Nephron progenitor cell (in vitro differentiated cells): ENCODE data around the gene CD68.

Experiments used
- DNase-seq: peaks from one replicate; pipeline ENCODE4 v3.0.0; 2021
- H3K27ac Mint-ChIP-seq: 2 replicates; pipeline ENCODE4 v1.8.0; 2021; ENCODE audit warnings: mild to moderate bottlenecking, moderate library complexity, mixed read lengths
- H3K27me3 Mint-ChIP-seq: 2 replicates; pipeline ENCODE4 v1.8.0; 2021; ENCODE audit warnings: mild to moderate bottlenecking, low read depth, mixed read lengths; ENCODE audit not compliant: poor library complexity
- H3K36me3 Mint-ChIP-seq: 2 replicates; pipeline ENCODE4 v1.8.0; 2021; ENCODE audit warnings: low read depth, mixed read lengths
- H3K4me1 Mint-ChIP-seq: 2 replicates; pipeline ENCODE4 v1.8.0; 2021; ENCODE audit warnings: mixed read lengths
- H3K4me3 Mint-ChIP-seq: 2 replicates; pipeline ENCODE4 v1.8.0; 2021; ENCODE audit warnings: mild to moderate bottlenecking, moderate library complexity, mixed read lengths
- H3K9me3 Mint-ChIP-seq: 2 replicates; pipeline ENCODE4 v1.8.0; 2021; ENCODE audit warnings: mild to moderate bottlenecking, moderate library complexity, mixed read lengths
- CTCF ChIP-seq: fragments of 200-600 bp; sonication (generic); IDR thresholded peaks from 2 replicates; pipeline ENCODE4 v1.5.0; 2021; ENCODE audit warnings: antibody characterized with exemption

Gene CD68

DNA sequence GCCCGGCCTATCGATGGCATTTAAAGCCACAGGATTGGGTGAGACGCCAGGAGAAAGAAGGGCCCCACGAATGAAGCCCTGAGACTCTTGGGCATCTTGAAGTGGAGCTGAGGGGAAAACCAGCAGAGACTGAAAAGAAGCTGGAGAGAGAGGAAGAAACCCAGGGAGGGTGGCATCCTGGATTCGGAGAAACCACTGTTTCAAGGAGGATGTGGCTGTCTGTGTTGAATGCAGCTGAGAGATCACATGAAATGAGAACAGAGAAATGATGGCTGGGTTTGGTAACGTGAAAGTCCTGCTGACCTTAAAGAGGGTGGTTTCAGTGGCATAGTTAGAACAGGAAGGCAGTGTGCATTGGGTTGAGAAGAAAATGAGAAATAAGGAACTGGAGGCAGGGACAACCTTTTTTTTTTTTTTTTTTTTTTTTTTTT, 26.8 kb upstream of the CD68 start:
- H3K4me1 Mint-ChIP-seq = peaks cover 42% of the 10 kb centered on the region
- H3K36me3 Mint-ChIP-seq = no peaks in the 10 kb centered on the region
- no peak overlapping the region for H3K27ac Mint-ChIP-seq
- H3K9me3 Mint-ChIP-seq = no peaks in the 10 kb centered on the region
- H3K27me3 Mint-ChIP-seq = peaks cover 34% of the 10 kb centered on the region
- TF ChIP-seq CTCF = no peak
- H3K4me3 Mint-ChIP-seq = no peak overlapping the region
- DNase-seq = no peak

GRCh38 chr17:7553356-7553755, 26.1 kb upstream of the CD68 start:
- H3K27me3 Mint-ChIP-seq = peaks cover 30% of the 10 kb centered on the region
- no peak for TF ChIP-seq CTCF
- H3K27ac Mint-ChIP-seq = no peak overlapping the region
- H3K4me1 Mint-ChIP-seq = peaks cover 46% of the 10 kb centered on the region
- DNase-seq = no peak
- no peaks in the 10 kb centered on the region for H3K9me3 Mint-ChIP-seq
- H3K36me3 Mint-ChIP-seq = no peaks in the 10 kb centered on the region
- no peak overlapping the region for H3K4me3 Mint-ChIP-seq

DNA sequence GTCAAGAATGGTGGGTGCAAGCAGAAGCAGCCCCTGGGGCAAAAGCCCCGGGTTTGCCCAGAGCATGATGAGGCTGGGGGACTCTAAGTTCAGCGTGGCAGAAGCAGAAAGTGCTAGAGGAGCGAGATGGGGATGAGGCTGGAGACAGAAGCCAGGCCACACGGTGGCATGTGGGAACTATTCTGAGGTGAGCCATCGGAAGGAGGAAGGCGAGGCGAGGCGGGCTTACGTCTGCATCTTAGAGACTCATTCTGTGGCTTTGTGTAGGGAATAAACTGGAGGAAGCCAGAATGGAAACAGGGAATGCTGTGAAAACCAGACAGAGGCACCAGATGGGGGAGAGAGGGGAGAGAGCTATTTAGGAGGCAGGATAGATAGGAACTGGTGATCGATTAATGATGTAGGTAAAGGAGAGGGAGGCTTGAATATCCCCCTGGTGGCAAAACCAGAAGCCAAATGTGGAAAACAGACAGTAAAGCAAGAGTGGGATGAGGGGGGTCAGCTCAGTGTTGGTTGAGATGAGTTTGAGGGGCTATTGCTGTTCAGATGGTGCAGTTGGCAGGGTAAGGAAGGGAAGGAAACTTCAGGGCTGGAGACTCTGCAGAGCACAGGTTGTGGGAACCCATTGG, 24.0 kb upstream of the CD68 start:
- no peak overlapping the region for H3K4me3 Mint-ChIP-seq
- H3K4me1 Mint-ChIP-seq = peaks cover 53% of the 10 kb centered on the region
- H3K9me3 Mint-ChIP-seq = no peaks in the 10 kb centered on the region
- H3K27ac Mint-ChIP-seq = no peak overlapping the region
- no peaks in the 10 kb centered on the region for H3K36me3 Mint-ChIP-seq
- peaks cover 37% of the 10 kb centered on the region for H3K27me3 Mint-ChIP-seq
- no peak for TF ChIP-seq CTCF
- no peak for DNase-seq

DNA sequence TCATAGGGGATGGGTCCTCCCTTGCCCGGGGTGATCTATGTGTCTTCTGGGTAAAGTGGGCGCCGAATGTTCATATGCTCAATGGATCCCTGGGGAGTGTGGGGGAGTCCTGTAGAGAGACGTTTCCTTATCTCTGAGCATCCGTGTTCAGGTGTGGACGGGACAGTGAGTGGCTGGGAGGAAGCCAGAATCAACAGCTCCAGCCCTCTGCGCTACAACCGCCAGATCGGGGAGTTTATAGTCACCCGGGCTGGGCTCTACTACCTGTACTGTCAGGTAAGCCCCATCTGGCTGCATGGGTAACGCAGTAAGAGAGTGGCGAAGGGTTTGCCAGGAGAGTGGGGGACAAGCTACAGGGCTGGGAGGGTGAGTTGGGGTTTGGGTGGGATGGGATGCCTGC, 22.8 kb upstream of the CD68 start:
- Mint-ChIP-seq H3K4me1 (peaks cover 52% of the 10 kb centered on the region), H3K4me3 (no peak overlapping the region), H3K36me3 (no peaks in the 10 kb centered on the region), H3K9me3 (no peaks in the 10 kb centered on the region), H3K27me3 (peaks cover 37% of the 10 kb centered on the region), H3K27ac (no peak overlapping the region)
- no peak for TF ChIP-seq CTCF
- DNase-seq = no peak

GRCh38 chr17:7557147-7557764, 22.2 kb upstream of the CD68 start:
- Mint-ChIP-seq H3K9me3 (no peaks in the 10 kb centered on the region), H3K27me3 (peaks cover 37% of the 10 kb centered on the region), H3K27ac (no peak overlapping the region), H3K36me3 (no peaks in the 10 kb centered on the region), H3K4me3 (no peak overlapping the region), H3K4me1 (peaks cover 52% of the 10 kb centered on the region)
- DNase-seq = no peak
- no peak for TF ChIP-seq CTCF
